HL-60 (cell line): ENCODE results near the gene FCF1.

Experiments
- DNase-seq, 2 experiments: peaks; one replicate each; pipeline ENCODE4 v3.0.0-alpha.2; 2010 to 2020; ENCODE audit warnings: low read depth in 1 of 2, low spot score in 1 of 2
- H3K27ac ChIP-seq: fragments of 250-450 bp; sonication (Bioruptor Pico); replicated peaks from 2 replicates; pipeline ENCODE4 v1.5.1; 2020; ENCODE audit warnings: mild to moderate bottlenecking, moderate library complexity
- H3K27me3 ChIP-seq: fragments of 250-450 bp; sonication (Bioruptor Pico); 2 replicates; pipeline ENCODE4 v1.5.1; 2021; ENCODE audit warnings: mild to moderate bottlenecking, moderate library complexity; ENCODE audit not compliant: insufficient read depth, poor library complexity, severe bottlenecking
- H3K4me3 ChIP-seq: replicated peaks from 2 replicates; pipeline ENCODE4 v1.5.1; 2011; ENCODE audit warnings: mild to moderate bottlenecking, control low read depth, low read length; ENCODE audit not compliant: insufficient read depth
- CTCF ChIP-seq: IDR thresholded peaks from one replicate; pipeline ENCODE4 v1.5.1; 2011; ENCODE audit warnings: low read length, control low read depth, inconsistent platforms; ENCODE audit not compliant: insufficient read depth
- GABPA ChIP-seq: IDR thresholded peaks from 2 replicates; pipeline ENCODE4 v1.6.1; 2012; ENCODE audit warnings: low read depth
- POLR2AphosphoS5 ChIP-seq: IDR thresholded peaks from 2 replicates; pipeline ENCODE4 v1.6.1; 2012; ENCODE audit warnings: low read depth
- REST ChIP-seq: IDR thresholded peaks from 2 replicates; pipeline ENCODE4 v1.6.1; 2012; ENCODE audit warnings: low read depth; ENCODE audit not compliant: insufficient replicate concordance
- SPI1 ChIP-seq: IDR thresholded peaks from 2 replicates; pipeline ENCODE4 v1.6.1; 2012; ENCODE audit warnings: low read depth, mild to moderate bottlenecking, borderline replicate concordance

FCF1 gene

GRCh38 chr14:74667758-74668157 lies 45.2 kb upstream of the FCF1 start:
- no peak overlapping the region for H3K27ac ChIP-seq
- no peak overlapping the region for H3K4me3 ChIP-seq
- H3K27me3 ChIP-seq: no peaks in the 10 kb centered on the region
- no peak for DNase-seq
- no peak for TF ChIP-seq GABPA
- no peak for TF ChIP-seq SPI1
- no peak for TF ChIP-seq REST
- no peak for TF ChIP-seq CTCF
- TF ChIP-seq POLR2AphosphoS5: no peak

DNA sequence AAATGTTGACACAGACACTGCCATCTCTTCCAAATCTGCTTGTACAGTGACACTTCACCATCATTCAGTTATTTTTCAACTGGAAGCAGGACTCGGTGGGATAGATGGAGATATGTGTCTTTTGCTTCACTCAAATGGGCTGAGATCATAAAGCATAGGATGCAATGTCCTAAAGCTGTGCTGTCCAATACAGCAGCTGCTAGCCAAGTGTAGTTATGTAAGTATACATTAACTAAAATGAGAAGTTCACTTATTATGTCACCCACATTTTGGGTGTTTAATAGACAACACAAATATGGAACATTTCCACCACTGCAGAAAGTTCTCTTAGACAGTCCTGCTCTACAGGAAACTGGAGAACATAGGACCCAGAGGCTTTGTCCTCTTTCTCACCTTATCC lies 43.7 kb upstream of the FCF1 start:
- TF ChIP-seq REST (no peak), GABPA (no peak), CTCF (no peak)
- no peak for DNase-seq
- Histone ChIP-seq H3K27ac (no peak overlapping the region), H3K4me3 (no peak overlapping the region), H3K27me3 (no peaks in the 10 kb centered on the region)

GRCh38 chr14:74669846-74670245 lies 43.1 kb upstream of the FCF1 start:
- TF ChIP-seq GABPA (no peak), REST (no peak), CTCF (no peak)
- Histone ChIP-seq H3K4me3 (no peak overlapping the region), H3K27me3 (no peaks in the 10 kb centered on the region), H3K27ac (no peak overlapping the region)
- no peak for DNase-seq
